ENCODE data around the gene POLK. TPM values are rescaled to one million over a fixed set of nuclear protein-coding genes. Genes with fewer than 3 reads are reported as not detected.
"Not testable (repeated sequence)": the region's sequence is repeated elsewhere in the genome, so short reads cannot be mapped to it uniquely, and the experiment has no call there.

Gene POLK
- total RNA-seq (2014; rRNA removed; shearing (Covaris generic)) = 22.3 and 25.0 TPM in 2 replicates
- 11.4 and 13.5 TPM in 2 replicates for polyA plus RNA-seq (2015; cell fraction: cytosol; rRNA removed)
- 40.8 and 44.7 TPM in 2 replicates for polyA plus RNA-seq (2015; cell fraction: nucleus; rRNA removed)

DNA sequence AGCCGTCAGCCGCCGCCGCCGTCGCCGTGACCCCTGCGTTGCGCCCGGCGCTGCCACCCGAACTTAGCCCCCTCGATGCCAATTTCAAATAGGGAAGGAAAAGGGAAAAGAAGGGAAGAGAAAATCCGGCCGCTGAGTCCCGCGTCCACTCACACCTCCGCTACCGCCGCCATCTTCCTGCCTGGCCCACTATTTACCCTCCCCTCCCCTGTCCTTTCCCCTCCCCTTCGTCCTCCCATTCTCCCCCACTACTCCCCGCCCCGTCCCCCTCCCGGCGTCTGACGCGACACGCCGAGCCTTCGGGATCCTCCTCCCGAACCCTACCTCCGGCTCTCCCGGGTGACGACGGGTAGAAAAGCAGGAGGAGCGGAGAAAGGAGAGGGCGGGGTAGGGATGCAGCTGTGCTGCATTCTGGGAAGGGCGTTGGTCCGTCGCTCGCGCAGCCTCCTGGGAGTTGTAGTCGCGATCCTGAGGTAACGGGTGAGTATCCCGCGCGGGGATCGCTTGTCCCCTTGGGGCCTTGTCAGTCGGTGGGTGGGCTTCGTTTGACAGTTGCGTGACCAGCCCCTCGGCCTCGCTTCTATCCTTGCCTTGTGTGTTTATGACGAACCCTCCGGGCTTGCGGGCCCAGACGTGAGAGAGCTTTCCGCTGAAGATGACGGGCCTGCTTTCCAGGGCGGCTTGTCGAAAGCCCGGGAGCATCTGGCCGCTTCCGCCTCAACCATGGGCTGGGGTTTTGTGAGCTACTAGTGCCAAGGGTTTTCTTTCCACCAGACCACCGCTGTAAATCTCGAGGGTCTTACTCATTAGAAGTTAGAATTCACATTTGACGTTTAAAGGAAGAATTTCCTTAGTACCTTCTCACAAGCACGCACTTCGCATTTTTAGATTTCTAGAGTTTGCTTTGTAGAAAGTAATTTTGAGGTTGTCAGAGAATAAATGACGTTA, at the start of gene POLK, which contains the start of gene CERT1:
Gene POLK, plus strand, starts transcription at position 457 of the 948 bp plus-strand sequence.
Gene CERT1, minus strand, starts transcription at position 195 of the 948 bp plus-strand sequence. CDS start 422 bp downstream, outside the sequence.
- peak; percentile 99 for DNase-seq (ENCODE audit: low read depth, low spot score)
- in situ Hi-C loops (cut with HindIII; ENCODE audit: low pct_unique_long_range_greater_than_20kb, low sequenced_read_pairs) = no loop called here

DNA sequence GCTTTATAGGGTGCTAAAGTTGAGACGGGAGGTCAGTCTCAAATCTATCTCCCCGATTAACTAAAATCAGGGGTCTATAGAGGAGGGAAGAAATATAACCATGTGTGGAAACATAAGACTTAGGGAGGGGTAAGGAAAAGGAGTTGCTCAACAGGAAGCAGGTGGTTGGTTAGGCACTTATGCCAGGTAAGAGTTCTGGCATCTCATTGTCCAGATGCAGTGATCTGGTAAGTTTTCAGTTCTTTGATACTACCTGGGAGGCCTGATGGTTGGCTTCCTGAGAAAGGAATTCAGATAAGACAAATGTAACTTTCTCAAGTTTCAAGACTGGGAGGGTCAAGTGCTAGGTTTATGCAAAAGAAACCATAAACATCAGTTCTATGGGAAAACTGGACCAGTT, 48.0 kb upstream of the POLK start:
- in situ Hi-C loops (cut with HindIII; ENCODE audit: low pct_unique_long_range_greater_than_20kb, low sequenced_read_pairs) = no loop called here
- no peak for DNase-seq (ENCODE audit: low read depth, low spot score)

DNA sequence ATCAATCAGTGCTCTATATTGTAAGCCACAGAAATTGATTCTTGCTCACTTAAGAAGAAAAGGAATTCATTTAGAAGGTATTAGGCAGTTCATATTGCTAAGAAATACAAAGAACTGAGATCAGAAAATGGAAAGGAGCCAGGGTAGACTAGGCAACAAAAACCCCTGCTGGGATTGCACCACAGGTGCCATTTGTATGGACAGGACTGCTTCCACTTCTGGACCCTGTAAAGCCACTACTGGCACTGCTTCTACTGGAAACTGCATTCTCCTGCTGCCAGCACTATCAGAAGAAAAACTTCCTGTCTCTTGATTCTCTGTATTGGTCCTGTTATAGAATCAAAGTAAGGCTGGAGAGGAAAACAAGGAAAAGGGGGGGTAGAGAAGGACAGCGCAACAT, 46.2 kb upstream of the POLK start:
- in situ Hi-C loops (cut with HindIII; ENCODE audit: low pct_unique_long_range_greater_than_20kb, low sequenced_read_pairs) = no loop called here
- no peak for DNase-seq (ENCODE audit: low read depth, low spot score)

DNA sequence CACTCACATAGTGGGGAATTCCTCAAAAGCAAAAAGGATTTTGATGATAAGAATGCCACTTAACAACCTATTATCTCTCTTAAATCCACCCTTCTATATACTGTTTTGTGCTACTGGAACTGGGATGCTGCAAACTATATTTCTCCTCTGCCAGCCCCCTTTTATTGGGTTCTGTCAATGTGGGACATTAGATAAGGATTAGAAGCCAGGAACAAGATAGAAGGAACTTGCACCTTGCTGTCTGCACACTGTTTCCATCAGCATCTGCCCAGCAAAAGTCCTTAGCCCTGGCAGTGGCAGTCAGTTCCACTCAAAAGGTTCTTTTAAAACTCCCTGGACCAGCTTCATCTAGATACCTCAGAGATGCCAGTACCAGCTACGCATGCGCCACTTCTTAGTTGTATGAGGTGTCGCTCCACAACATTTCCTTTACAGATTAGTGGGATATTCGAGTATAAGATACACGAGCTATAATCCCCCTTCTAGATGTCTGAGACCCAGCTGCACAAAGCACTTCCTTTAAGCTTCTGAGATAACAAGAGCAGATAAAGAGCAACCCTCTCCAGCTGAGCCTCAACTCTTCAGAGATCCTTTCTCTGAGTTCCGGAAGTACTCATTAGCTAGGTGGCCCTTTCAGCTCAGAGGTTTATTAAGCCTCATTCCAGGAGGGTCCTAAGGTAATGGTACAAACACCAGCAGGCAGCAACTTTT, 45.5 kb upstream of the POLK start:
- DNase-seq (ENCODE audit: low read depth, low spot score) = no peak
- in situ Hi-C loops (cut with HindIII; ENCODE audit: low pct_unique_long_range_greater_than_20kb, low sequenced_read_pairs) = no loop called here

DNA sequence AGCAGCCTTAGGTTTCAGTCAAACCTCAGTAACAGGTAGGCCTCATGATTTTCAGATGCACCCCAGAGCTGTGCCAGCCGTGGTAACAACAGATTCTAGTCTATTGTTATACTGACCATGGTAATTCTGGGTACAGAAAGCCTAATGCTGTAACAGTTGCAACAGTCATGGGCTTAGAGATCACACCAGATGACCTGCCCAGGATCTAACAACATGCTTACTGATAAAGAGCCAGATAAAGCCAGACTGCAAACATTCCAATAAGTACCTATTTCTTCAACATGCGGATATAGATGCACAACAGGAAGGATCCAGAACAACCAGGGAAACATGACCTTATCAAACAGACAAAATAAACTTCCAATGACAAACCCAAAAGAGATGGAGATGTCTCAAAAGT, 43.1 kb upstream of the POLK start:
- no peak for DNase-seq (ENCODE audit: low read depth, low spot score)
- in situ Hi-C loops (cut with HindIII; ENCODE audit: low pct_unique_long_range_greater_than_20kb, low sequenced_read_pairs) = no loop called here

DNA sequence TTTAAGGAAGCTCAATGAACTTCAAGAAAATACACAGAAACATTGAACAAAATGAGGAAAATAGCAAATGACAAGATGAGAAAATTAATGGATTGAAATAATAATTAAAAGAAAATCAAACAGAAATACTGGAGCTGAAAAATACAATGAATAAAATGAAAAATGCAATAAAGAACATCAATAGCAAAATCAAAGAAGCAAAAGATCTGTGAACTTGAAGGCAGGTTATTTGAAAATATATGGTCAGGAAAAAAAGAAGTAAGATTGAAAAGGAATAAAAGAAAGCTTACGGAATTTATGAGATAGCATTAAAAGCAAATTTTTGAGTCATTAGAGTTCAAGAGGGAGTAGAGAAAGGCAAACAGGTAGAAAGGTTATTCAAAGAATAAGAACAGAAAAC, 42.7 kb upstream of the POLK start:
- in situ Hi-C loops (cut with HindIII; ENCODE audit: low pct_unique_long_range_greater_than_20kb, low sequenced_read_pairs) = no loop called here

DNA sequence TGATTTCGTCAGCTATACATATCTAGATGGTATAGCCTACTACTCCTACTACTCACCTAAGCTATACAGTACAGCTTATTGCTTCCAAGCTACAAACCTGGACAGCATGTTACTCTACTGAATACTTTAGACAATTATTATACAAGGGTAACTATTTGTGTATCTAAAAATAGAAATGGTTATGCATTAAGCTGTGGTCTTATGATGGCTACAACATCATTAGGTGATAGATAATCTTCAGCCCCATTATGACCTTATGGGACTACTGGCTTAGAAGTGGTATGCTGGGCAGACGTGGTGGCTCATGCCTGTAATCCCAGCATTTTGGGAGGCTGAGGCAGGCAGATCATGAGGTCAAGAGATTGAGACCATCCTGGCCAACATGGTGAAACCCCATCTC, 40.5 kb upstream of the POLK start:
- in situ Hi-C loops (cut with HindIII; ENCODE audit: low pct_unique_long_range_greater_than_20kb, low sequenced_read_pairs) = no loop called here
- DNase-seq (ENCODE audit: low read depth, low spot score) = no peak

More for the DNA sequence above, 42.7 kb upstream of the POLK start:
- no peak for DNase-seq (ENCODE audit: low read depth, low spot score)

DNA sequence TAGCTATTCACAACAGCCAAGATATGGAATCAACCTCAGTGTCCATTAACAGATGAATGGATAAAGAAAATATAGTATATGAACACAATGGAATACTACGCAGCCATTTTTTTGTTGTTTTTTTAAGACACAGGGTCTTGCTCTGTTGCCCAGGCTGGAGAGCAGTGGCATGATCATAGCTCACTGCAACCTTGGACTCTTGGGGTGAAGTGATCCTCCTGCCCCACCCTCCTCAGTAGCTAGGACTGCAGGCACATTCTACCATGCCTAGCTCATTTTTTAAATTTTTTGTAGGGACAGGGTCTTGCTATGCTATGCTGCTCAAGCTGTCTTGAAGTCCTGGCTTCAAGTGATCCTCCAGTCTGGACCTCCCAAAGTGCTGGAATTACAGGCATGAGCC, 38.7 kb upstream of the POLK start:
- in situ Hi-C loops (cut with HindIII; ENCODE audit: low pct_unique_long_range_greater_than_20kb, low sequenced_read_pairs) = no loop called here
- no peak for DNase-seq (ENCODE audit: low read depth, low spot score)

DNA sequence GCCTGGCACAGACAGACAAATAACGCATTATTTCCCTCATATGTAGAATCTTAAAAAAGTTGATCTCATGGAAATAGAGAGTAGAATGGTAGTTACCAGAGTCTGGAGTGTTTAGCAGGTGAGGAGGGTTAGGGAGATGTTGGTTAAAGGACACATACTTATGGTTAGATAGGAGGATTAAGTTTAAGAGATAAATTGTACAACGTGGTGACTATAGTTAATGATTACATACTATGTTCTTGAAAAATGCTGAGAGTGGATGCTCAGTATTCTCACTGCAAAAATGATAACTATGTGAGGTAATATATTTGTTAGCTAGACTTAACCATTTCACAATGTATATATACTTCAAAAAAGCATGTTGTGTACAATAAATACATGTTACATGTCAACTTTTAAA, 38.2 kb upstream of the POLK start:
- in situ Hi-C loops (cut with HindIII; ENCODE audit: low pct_unique_long_range_greater_than_20kb, low sequenced_read_pairs) = no loop called here

DNA sequence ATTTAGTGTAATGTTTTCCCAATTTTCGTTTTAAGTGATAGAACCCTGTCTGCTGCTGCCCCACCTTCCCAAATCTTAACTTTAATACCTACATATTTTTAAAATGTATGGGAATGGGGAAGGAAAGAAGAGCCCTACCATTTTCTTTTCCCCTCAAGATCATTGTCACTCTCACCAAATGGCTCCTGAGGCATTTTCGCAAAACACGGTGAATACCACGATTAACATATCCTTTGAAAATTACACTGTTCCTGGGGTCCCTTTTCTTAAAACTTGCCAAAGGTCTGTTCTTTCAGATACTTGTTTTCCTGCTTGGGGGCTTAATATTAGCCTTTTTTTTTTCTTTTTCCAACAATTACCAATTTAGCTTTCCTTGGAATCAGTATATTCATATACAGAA, 36.3 kb upstream of the POLK start:
- in situ Hi-C loops (cut with HindIII; ENCODE audit: low pct_unique_long_range_greater_than_20kb, low sequenced_read_pairs) = no loop called here
- DNase-seq (ENCODE audit: low read depth, low spot score) = no peak

More for the DNA sequence above, 38.2 kb upstream of the POLK start:
- DNase-seq (ENCODE audit: low read depth, low spot score) = no peak

DNA sequence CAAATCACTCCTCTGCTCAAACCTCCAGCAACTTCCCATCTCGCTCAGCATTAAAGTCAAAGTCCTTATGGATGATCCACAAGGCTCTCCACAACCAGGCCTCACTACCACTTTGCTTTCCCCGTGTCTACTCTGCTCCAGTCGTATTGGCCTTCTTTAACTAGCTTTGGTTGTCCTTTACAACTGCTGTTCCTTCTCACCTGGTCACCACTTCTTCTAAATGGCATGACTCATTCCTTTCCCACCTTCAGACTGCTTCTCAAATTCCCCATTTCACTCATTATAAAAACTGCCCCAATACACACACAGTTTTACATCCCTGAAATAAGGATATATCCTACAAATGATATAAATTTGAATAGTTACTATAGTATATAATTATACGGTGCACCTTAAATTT, 30.7 kb upstream of the POLK start:
- in situ Hi-C loops (cut with HindIII; ENCODE audit: low pct_unique_long_range_greater_than_20kb, low sequenced_read_pairs) = no loop called here
- no peak for DNase-seq (ENCODE audit: low read depth, low spot score)

DNA sequence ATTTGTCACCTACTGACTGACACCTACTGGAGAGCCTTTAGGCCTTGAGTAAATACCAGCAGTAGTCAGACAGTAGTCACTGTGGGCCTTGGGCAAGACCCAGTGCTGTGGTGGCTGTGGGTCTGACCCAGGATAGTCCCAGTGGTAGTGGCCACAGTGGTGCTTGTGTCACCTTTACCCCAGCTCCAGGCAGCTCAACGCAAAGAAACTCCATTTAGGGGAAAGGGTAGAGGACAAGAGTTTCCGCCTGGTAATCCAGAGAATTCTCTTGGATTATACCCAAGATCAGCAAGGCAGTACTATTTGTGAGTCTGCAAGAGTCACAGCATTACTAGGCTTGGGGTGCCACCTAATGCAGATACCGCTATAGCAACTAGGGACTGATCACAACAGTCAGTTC, 29.2 kb upstream of the POLK start:
- in situ Hi-C loops (cut with HindIII; ENCODE audit: low pct_unique_long_range_greater_than_20kb, low sequenced_read_pairs) = no loop called here
- DNase-seq (ENCODE audit: low read depth, low spot score) = no peak

DNA sequence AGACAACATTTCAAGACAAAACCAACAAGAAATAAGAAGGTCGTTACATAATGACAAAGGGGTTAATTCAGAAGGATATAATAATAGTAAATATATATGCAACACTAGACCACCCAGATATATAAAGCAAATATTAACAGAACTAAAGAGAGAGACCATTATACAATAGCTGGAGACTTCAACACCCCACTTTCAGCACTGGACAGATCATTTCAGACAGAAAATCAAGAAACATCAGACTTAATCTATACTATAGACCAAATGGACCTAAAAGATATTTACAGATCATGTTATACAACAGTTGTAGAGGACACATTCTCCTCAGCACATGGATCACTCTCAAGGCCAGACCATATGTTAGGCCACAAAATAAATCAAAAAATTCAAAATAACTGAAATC, 27.1 kb upstream of the POLK start:
- in situ Hi-C loops (cut with HindIII; ENCODE audit: low pct_unique_long_range_greater_than_20kb, low sequenced_read_pairs) = no loop called here

DNA sequence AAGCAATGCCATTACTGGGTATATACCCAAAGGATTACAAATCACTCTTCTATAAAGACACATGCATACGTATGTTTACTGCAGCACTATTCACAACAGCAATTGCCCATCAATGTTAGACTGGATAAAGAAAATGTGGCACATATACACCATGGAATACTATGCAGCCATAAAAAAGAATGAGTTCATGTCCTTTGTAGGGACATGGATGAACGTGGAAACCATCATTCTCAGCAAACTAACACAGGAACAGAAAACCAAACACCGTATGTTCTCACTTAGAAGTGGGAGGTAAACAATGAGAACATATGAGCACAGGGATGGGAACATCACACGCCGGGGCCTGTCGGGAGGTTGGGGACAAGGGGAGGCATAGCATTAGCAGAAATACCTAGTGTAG, 21.8 kb upstream of the POLK start:
- in situ Hi-C loops (cut with HindIII; ENCODE audit: low pct_unique_long_range_greater_than_20kb, low sequenced_read_pairs); DNase-seq (ENCODE audit: low read depth, low spot score): not testable (repeated sequence)

More for the DNA sequence above, 27.1 kb upstream of the POLK start:
- DNase-seq (ENCODE audit: low read depth, low spot score) = no peak

DNA sequence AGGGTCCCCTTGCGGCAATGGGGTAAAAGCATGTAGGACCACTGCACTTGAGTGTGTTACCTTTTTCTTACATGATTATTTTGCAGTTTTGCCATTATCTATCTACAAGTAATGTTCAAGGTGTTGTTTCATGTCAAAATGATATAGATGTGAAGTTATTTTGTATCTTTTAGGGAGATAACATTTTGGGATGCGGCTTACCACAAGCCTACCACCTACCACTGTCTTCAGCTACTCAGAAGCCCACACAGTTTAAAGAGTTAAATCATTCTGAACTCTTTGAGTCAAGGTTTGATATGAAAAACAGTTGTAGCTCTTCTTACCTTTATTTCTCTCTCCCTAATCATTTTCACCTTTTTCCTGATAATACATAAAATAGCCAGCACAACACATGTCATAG, 20.1 kb upstream of the POLK start:
- in situ Hi-C loops (cut with HindIII; ENCODE audit: low pct_unique_long_range_greater_than_20kb, low sequenced_read_pairs) = no loop called here
- no peak for DNase-seq (ENCODE audit: low read depth, low spot score)

DNA sequence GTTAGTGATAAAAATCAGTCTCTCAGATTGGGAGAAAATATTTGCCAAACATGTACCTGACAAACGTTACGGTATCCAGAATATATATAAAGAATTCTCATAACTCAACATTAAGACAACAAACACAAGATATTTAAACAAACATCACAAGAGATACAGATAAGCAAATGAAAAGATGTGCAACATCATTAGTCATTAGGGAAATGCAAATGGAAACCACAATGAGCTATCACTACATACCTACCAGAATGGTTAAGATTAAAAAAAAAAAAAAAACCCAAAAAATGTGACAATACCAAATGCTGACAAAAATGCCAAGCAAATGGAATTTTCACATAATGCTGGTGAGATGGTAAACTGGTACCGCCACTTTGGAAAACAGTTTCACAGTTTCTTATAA, 15.7 kb upstream of the POLK start:
- no peak for DNase-seq (ENCODE audit: low read depth, low spot score)
- in situ Hi-C loops (cut with HindIII; ENCODE audit: low pct_unique_long_range_greater_than_20kb, low sequenced_read_pairs) = no loop called here

DNA sequence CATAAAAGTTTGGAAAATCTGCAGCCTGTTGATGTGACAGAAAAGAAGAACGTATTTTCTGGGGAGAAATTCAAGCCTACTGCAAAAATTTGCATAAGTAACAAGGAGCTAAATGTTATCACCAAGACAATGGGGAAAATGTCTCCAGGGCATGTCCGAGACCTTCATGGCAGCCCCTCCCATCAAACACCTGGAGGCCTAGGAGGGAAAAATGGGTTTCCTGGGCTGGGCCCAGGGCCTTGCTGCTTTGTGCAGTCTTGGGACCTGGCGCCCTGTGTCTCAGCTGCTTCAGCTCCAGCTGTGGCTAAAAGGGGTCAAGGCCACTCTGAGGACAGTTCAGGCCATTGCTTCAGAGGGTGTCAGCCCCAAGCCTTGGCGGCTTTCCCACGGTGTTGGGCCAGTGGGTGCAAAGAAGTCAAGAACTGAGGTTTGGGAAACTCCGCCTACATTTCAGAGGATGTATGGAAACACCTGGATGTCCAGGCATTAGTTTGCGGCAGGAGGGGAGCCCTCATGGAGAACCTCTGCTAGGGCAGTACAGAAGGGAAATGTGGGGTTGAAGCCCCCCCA, 13.4 kb upstream of the POLK start:
- DNase-seq (ENCODE audit: low read depth, low spot score) = no peak
- in situ Hi-C loops (cut with HindIII; ENCODE audit: low pct_unique_long_range_greater_than_20kb, low sequenced_read_pairs) = no loop called here

DNA sequence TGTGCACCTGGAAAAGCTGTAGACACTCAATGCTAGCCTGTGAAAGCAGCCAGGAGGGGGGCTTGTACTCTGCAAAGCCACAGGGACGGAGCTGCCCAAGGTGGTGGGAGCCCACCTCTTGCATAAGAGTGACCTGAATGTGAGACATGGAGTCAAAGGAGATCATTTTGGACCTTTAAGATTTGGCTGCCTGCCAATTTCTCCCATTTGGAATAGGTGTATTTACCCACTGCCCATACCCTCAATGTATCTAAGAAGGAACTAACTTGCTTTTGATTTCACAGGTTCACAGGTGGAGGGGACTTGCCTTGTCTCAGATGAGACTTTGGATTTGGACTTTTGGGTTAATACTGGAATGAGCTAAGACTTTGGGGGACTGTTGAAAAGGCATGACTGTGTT, 12.8 kb upstream of the POLK start:
- in situ Hi-C loops (cut with HindIII; ENCODE audit: low pct_unique_long_range_greater_than_20kb, low sequenced_read_pairs); DNase-seq (ENCODE audit: low read depth, low spot score): not testable (repeated sequence)
